Measurements from ENCODE around the gene OR2S2.

Gene OR2S2

GRCh38 chr9:35930989-35931388 lies 27.0 kb downstream of the OR2S2 start:
- TF ChIP-seq EZH2phosphoT487 (IDR thresholded peaks at IDR 0.05; ENCODE audit: borderline replicate concordance) (no peak), CTCF (conservative IDR thresholded peaks at IDR 0.05; ENCODE audit: low read length) (no peak)
- Histone ChIP-seq H3K4me1 (ENCODE audit: insufficient read depth, low read length, poor library complexity, severe bottlenecking) (peaks cover 4% of the 10 kb centered on the region), H2AFZ (ENCODE audit: low read length) (peak overlapping the region; percentile 7; the same call in 1 of the 2 replicates), H3K36me3 (ENCODE audit: insufficient read depth, low read length) (no peaks in the 10 kb centered on the region), H3K4me3 (ENCODE audit: low read length, poor library complexity, severe bottlenecking) (no peak overlapping the region), H3K4me2 (ENCODE audit: low read depth, low read length, poor library complexity, severe bottlenecking) (no peak overlapping the region), H3K79me2 (ENCODE audit: insufficient read depth, low read length) (no peaks in the 10 kb centered on the region), H4K20me1 (ENCODE audit: insufficient read depth, low read length, poor library complexity, severe bottlenecking) (no peaks in the 10 kb centered on the region), H3F3A (ENCODE audit: low read depth) (no peaks in the 10 kb centered on the region), H3K9ac (ENCODE audit: low read depth, low read length, poor library complexity, severe bottlenecking) (no peak overlapping the region), H3K27me3 (ENCODE audit: insufficient read depth, low read length, poor library complexity, severe bottlenecking) (no peaks in the 10 kb centered on the region), H3K9me2 (replicated peaks; ENCODE audit: low read depth, low read length) (no peaks in the 10 kb centered on the region), H3K9me3 (ENCODE audit: insufficient read depth, low read depth, low read length) (no peaks in the 10 kb centered on the region)

GRCh38 chr9:35930521-35930920 lies 27.4 kb downstream of the OR2S2 start:
- no peaks in the 10 kb centered on the region for H4K20me1 ChIP-seq (ENCODE audit: insufficient read depth, low read length, poor library complexity, severe bottlenecking)
- H3K9ac ChIP-seq (ENCODE audit: low read depth, low read length, poor library complexity, severe bottlenecking): no peak overlapping the region
- H2AFZ ChIP-seq (ENCODE audit: low read length): peak overlapping the region; percentile 7; the same call in 1 of the 2 replicates
- no peak overlapping the region for H3K4me2 ChIP-seq (ENCODE audit: low read depth, low read length, poor library complexity, severe bottlenecking)
- no peak for TF ChIP-seq CTCF (conservative IDR thresholded peaks at IDR 0.05; ENCODE audit: low read length)
- no peak for TF ChIP-seq EZH2phosphoT487 (IDR thresholded peaks at IDR 0.05; ENCODE audit: borderline replicate concordance)
- H3K4me3 ChIP-seq (ENCODE audit: low read length, poor library complexity, severe bottlenecking): no peak overlapping the region
- no peaks in the 10 kb centered on the region for H3K79me2 ChIP-seq (ENCODE audit: insufficient read depth, low read length)
- H3K36me3 ChIP-seq (ENCODE audit: insufficient read depth, low read length): no peaks in the 10 kb centered on the region
- H3F3A ChIP-seq (ENCODE audit: low read depth): no peaks in the 10 kb centered on the region
- H3K9me3 ChIP-seq (ENCODE audit: insufficient read depth, low read depth, low read length): no peaks in the 10 kb centered on the region
- H3K4me1 ChIP-seq (ENCODE audit: insufficient read depth, low read length, poor library complexity, severe bottlenecking): peaks cover 4% of the 10 kb centered on the region
- H3K9me2 ChIP-seq (replicated peaks; ENCODE audit: low read depth, low read length): no peaks in the 10 kb centered on the region
- H3K27me3 ChIP-seq (ENCODE audit: insufficient read depth, low read length, poor library complexity, severe bottlenecking): no peaks in the 10 kb centered on the region

- H4K20me1 ChIP-seq (ENCODE audit: insufficient read depth, low read length, poor library complexity, severe bottlenecking): no peaks in the 10 kb centered on the region
- H3F3A ChIP-seq (ENCODE audit: low read depth): no peaks in the 10 kb centered on the region
- H3K4me2 ChIP-seq (ENCODE audit: low read depth, low read length, poor library complexity, severe bottlenecking): no peak overlapping the region
- no peaks in the 10 kb centered on the region for H3K9me3 ChIP-seq (ENCODE audit: insufficient read depth, low read depth, low read length)
- H3K9ac ChIP-seq (ENCODE audit: low read depth, low read length, poor library complexity, severe bottlenecking): no peak overlapping the region
- H3K79me2 ChIP-seq (ENCODE audit: insufficient read depth, low read length): no peaks in the 10 kb centered on the region
- no peak overlapping the region for H2AFZ ChIP-seq (ENCODE audit: low read length)
- H3K27me3 ChIP-seq (ENCODE audit: insufficient read depth, low read length, poor library complexity, severe bottlenecking): no peaks in the 10 kb centered on the region
- H3K4me1 ChIP-seq (ENCODE audit: insufficient read depth, low read length, poor library complexity, severe bottlenecking): peaks cover 4% of the 10 kb centered on the region
- H3K36me3 ChIP-seq (ENCODE audit: insufficient read depth, low read length): no peaks in the 10 kb centered on the region
- no peak for TF ChIP-seq CTCF (conservative IDR thresholded peaks at IDR 0.05; ENCODE audit: low read length)
- TF ChIP-seq EZH2phosphoT487 (IDR thresholded peaks at IDR 0.05; ENCODE audit: borderline replicate concordance): no peak
- H3K9me2 ChIP-seq (replicated peaks; ENCODE audit: low read depth, low read length): no peaks in the 10 kb centered on the region
- no peak overlapping the region for H3K4me3 ChIP-seq (ENCODE audit: low read length, poor library complexity, severe bottlenecking)
These were observed 28.6 kb downstream of the OR2S2 start for GRCh38 chr9:35929453-35929718.
